Measurements from ENCODE around the gene UNC13B.

DNA sequence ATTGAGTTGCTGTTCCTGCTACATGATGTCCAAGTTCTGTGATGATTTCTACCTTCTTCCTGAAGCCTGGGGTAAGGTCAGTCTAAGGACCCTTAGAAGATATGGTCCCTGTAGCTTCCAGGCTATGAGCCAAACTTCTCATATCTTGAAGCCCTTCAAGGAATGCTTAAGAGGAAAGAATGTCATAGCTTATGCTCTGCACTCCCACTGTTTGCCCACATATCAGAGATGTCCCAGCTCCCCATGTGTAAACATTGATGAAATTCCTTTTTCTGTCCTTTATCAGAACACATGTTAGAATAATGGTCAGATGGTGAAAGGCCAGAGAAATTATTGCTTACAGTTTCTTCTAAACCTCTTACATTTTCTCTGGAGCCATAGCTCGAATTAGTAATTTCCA is 286.7 kb downstream of the UNC13B start:
- TF ChIP-seq L3MBTL2 (conservative IDR thresholded peaks at IDR 0.05) = no peak
- TF ChIP-seq CTBP1 (IDR thresholded peaks at IDR 0.05; ENCODE audit: borderline replicate concordance) = no peak
